ENCODE results near the gene IL9R.
"Not testable (repeated sequence)": the region's sequence is repeated elsewhere in the genome, so short reads cannot be mapped to it uniquely, and the experiment has no call there.

The IL9R gene

GRCh38 chrX:156030474-156030873 is 33.0 kb downstream of the IL9R start:
- not testable (repeated sequence) for DNase-seq (ENCODE audit: low read depth)
